SK-N-MC (cell line): Measurements from ENCODE around the gene ZNF808.
"Not testable (repeated sequence)": the region's sequence is repeated elsewhere in the genome, so short reads cannot be mapped to it uniquely, and the experiment has no call there.

Experiments used
- EZH2 ChIP-seq: fragments of 200-600 bp; sonication (generic); IDR thresholded peaks from one replicate; pipeline ENCODE4 v1.6.1; 2017; ENCODE audit warnings: antibody characterized with exemption
- FOXP2 ChIP-seq: optimal IDR thresholded peaks from 2 replicates; pipeline ENCODE3; 2011; ENCODE audit warnings: mild to moderate bottlenecking, moderate library complexity; ENCODE audit not compliant: insufficient read depth; ENCODE audit errors: extremely low read length, control extremely low read depth
- POLR2AphosphoS5 ChIP-seq: IDR thresholded peaks from 2 replicates; pipeline ENCODE4 v1.6.1; 2012; ENCODE audit warnings: mild to moderate bottlenecking, low read depth, low read length, borderline replicate concordance

DNA sequence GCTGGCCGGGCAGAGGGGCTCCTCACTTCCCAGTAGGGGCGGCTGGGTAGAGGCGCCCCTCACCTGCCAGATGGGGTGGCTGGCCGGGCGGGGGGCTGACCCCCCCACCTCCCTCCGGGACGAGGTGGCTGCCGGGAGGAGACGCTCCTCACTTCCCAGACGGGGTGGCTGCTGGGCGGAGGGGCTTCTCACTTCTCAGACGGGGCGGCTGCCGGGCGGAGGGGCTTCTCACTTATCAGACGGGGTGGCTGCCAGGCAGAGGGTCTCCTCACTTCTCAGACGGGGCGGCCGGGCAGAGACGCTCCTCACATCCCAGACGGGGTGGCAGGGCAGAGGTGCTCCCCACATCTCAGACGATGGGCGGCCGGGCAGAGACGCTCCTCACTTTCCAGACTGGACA is 66.0 kb downstream of the ZNF808 start:
- TF ChIP-seq POLR2AphosphoS5, EZH2, FOXP2: not testable (repeated sequence)
